Measurements from ENCODE around the gene ARPC2. TPM values are rescaled to one million over a fixed set of nuclear protein-coding genes. Genes with fewer than 3 reads are reported as not detected.
A peak's percentile ranks its signal among the peaks of the same experiment; 100 is the strongest.

ARPC2 gene
- total RNA-seq, 1 donor from 2014 or later = 424 TPM

GRCh38 chr2:218290316-218291261 lies 73.6 kb downstream of the ARPC2 start:
- H3K27ac Mint-ChIP-seq (ENCODE audit: unreplicated experiment) = peak overlapping the region; percentile 90

GRCh38 chr2:218291318-218292047 lies 74.5 kb downstream of the ARPC2 start:
- Mint-ChIP-seq H3K27ac (ENCODE audit: unreplicated experiment) (peak overlapping the region; percentile 90), H3K27me3 (ENCODE audit: low read depth) (no peaks in the 10 kb centered on the region), H3K4me1 (ENCODE audit: low read depth) (peaks cover 65% of the 10 kb centered on the region)

More at GRCh38 chr2:218290316-218291261, 73.6 kb downstream of the ARPC2 start:
- Mint-ChIP-seq H3K4me3 (ENCODE audit: unreplicated experiment) (peak overlapping the region; percentile 87), H3K36me3 (ENCODE audit: low read depth) (no peaks in the 10 kb centered on the region), H3K4me1 (ENCODE audit: low read depth) (peaks cover 70% of the 10 kb centered on the region), H3K9me3 (ENCODE audit: low read depth) (no peaks in the 10 kb centered on the region), H3K27me3 (ENCODE audit: low read depth) (no peaks in the 10 kb centered on the region)
- no peak for DNase-seq (ENCODE audit: low spot score)
- no peak for TF ChIP-seq CTCF (IDR thresholded peaks at IDR 0.05)

DNA sequence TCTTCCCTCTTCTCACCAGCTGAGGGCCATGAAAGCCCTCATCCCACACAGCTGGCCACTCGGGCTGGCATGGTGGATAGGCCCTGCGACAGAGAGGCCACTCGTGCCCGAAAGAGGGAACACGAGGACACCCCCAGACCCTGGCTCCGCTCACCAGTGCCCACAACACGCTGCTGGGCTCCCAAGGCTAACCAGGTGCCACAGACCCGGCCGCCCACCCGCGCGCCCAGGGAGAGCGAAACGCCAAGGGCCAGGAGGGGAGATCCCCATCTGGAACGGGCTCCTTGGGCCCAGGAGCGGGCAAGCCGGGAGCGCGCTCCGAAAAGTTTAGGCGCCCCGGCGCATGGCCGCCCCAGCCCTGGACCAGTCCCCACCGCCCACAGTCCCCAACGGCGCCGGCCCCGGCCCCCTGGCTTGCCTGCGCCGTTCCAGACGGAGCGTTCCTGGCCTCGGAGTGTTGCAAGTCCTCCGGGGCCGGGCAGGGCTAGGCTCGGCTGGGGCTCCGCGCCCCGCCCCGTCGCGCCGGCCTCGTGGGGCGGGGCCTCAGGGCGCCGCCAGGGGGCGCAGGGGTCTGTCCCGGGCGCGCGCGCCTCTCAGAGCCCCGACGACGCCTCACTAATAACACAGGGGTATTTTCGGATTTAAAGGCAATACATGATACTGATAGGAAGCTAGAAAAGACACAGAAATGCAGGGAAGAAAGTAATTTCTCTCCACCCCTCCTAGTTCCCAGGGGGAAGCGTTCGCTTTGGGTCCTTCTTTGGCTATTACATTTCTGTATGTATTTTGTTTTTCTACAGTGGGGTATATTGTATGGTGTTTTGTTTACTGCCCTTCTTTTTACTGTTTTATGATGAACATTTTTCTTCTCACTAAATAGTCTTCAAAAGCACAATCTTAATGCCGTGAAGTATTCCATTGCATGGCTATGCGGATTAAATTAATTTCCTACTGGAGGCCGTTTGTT lies 75.3 kb downstream of the ARPC2 start, which contains the start of gene TMBIM1:
Gene TMBIM1 (minus strand): TSS at position 456 of the 967 bp plus-strand sequence. CDS start 10,362 bp downstream, outside the sequence.
- Mint-ChIP-seq H3K9me3 (ENCODE audit: low read depth) (no peaks in the 10 kb centered on the region), H3K27me3 (ENCODE audit: low read depth) (no peaks in the 10 kb centered on the region), H3K27ac (ENCODE audit: unreplicated experiment) (peak within 1 kb of the TSS; percentile 90), H3K36me3 (ENCODE audit: low read depth) (no peaks in the 10 kb centered on the region), H3K4me3 (ENCODE audit: unreplicated experiment) (peak within 1 kb of the TSS; percentile 87), H3K4me1 (ENCODE audit: low read depth) (peaks cover 57% of the 10 kb centered on the region)
- peak; percentile 96 for TF ChIP-seq CTCF (IDR thresholded peaks at IDR 0.05)
- DNase-seq (ENCODE audit: low spot score) = no peak

More at GRCh38 chr2:218291318-218292047, 74.5 kb downstream of the ARPC2 start:
- TF ChIP-seq CTCF (IDR thresholded peaks at IDR 0.05) = no peak
- Mint-ChIP-seq H3K9me3 (ENCODE audit: low read depth) (no peaks in the 10 kb centered on the region), H3K4me3 (ENCODE audit: unreplicated experiment) (peak overlapping the region; percentile 87), H3K36me3 (ENCODE audit: low read depth) (no peaks in the 10 kb centered on the region)
- DNase-seq (ENCODE audit: low spot score) = no peak

DNA sequence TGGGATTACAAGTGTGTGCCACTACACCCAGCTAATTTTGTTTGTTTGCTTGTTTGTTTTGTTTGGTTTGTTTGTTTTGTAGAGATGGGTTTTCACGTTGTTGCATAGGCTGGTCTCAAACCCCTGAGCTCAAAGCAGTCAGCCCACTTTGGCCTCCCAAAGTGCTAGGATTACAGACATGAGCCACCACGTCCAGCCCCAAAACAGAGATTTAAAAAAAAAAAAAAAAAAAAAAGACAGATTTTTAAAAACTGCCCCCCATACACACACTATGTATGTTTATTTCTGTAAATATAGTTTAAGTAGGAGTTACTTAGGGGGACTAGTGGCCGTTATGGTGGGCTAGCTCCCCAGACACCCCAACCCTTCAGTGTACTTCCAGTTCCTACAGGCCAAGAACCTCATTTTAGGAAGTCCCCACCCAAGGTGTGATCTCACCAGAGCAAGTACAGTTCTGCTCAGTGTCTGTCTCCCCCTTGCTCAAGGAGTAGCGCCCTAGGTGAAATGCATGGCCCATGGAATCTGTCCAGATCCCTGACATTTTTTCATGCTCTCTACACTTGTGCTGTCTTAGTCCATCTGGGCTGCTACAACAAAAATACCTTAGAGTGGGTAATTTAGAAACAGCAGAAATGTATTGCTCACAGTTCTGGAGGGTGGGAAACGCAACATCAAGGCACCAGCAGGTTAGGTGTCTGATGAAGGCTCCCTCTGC lies 76.9 kb downstream of the ARPC2 start:
- Mint-ChIP-seq H3K27me3 (ENCODE audit: low read depth) (no peaks in the 10 kb centered on the region), H3K27ac (ENCODE audit: unreplicated experiment) (no peak overlapping the region), H3K36me3 (ENCODE audit: low read depth) (no peaks in the 10 kb centered on the region), H3K9me3 (ENCODE audit: low read depth) (no peaks in the 10 kb centered on the region), H3K4me1 (ENCODE audit: low read depth) (peaks cover 46% of the 10 kb centered on the region), H3K4me3 (ENCODE audit: unreplicated experiment) (no peak overlapping the region)
- no peak for TF ChIP-seq CTCF (IDR thresholded peaks at IDR 0.05)
- no peak for DNase-seq (ENCODE audit: low spot score)
